BLaER1 treated with 17β-estradiol and CSF1 and Interleukin-3, amounts not matched to agents 10 nM and 100 nM (cell line): Measurements from ENCODE around the gene CYTH4.
A peak's percentile ranks its signal among the peaks of the same experiment; 100 is the strongest.

Source experiments
- H3K27ac ChIP-seq, 11 experiments: shearing (Covaris generic); formaldehyde crosslinking; 2 replicates each; pipeline ENCODE4 v1.8.1; 2022
- H3K27me3 ChIP-seq, 11 experiments: shearing (Covaris generic); formaldehyde crosslinking; 2 replicates each; pipeline ENCODE4 v1.8.1; 2022
- H3K36me3 ChIP-seq, 11 experiments: shearing (Covaris generic); formaldehyde crosslinking; 2 replicates each; pipeline ENCODE4 v1.8.1; 2022
- H3K4me1 ChIP-seq, 10 experiments: shearing (Covaris generic); formaldehyde crosslinking; 2 replicates each; pipeline ENCODE4 v1.8.1; 2022
- H3K4me2 ChIP-seq, 11 experiments: shearing (Covaris generic); formaldehyde crosslinking; 2 replicates each; pipeline ENCODE4 v1.8.1; 2022
- H3K4me3 ChIP-seq, 10 experiments: shearing (Covaris generic); formaldehyde crosslinking; 2 replicates each; pipeline ENCODE4 v1.8.1; 2022
- H3K9ac ChIP-seq, 11 experiments: shearing (Covaris generic); formaldehyde crosslinking; 2 replicates each; pipeline ENCODE4 v1.8.1; 2022
- H3K9me3 ChIP-seq, 11 experiments: shearing (Covaris generic); formaldehyde crosslinking; replicated peaks in 1 of 11; 2 replicates each; pipeline ENCODE4 v1.8.1; 2022
- H4K20me1 ChIP-seq, 11 experiments: shearing (Covaris generic); formaldehyde crosslinking; 2 replicates each; pipeline ENCODE4 v1.8.1; 2022
- Cebpa-rat ChIP-seq, 11 experiments: shearing (Covaris generic); IDR thresholded peaks; 2 replicates each; pipeline ENCODE4 v1.8.1; 2022

CYTH4 gene

GRCh38 chr22:37270928-37271650 lies 11.2 kb upstream of the CYTH4 start:
- peaks cover 44 to 98% (median 90%) of the 10 kb centered on the region in 10 experiments for H3K4me1 ChIP-seq
- H3K9ac ChIP-seq: peak overlapping the region in 6 of 11 experiments; percentile 5 to 55 (median 48); a peak in 9 of 22 replicates
- H3K27me3 ChIP-seq: no peaks in the 10 kb centered on the region
- H3K36me3 ChIP-seq: no peaks in the 10 kb centered on the region
- H3K4me2 ChIP-seq: peak overlapping the region in 9 of 11 experiments; percentile 15 to 99 (median 86); a peak in 17 of 22 replicates
- 0 out of 20 replicates have a peak overlapping the region, but pooled peaks of 1 of the 10 experiments have one; percentile 18 for H3K4me3 ChIP-seq
- peak overlapping the region in 8 of 11 experiments; percentile 21 to 89 (median 64); a peak in 14 of 22 replicates for H3K27ac ChIP-seq
- 0 out of 22 replicates have a peak, but pooled peaks of 1 of the 11 experiments have one; percentile 24 for TF ChIP-seq Cebpa-rat (IDR thresholded peaks at IDR 0.05)
- H4K20me1 ChIP-seq: no peaks in the 10 kb centered on the region
- H3K9me3 ChIP-seq: no peaks in the 10 kb centered on the region

GRCh38 chr22:37273126-37273845 lies 9.0 kb upstream of the CYTH4 start:
- H3K27me3 ChIP-seq: no peaks in the 10 kb centered on the region
- H3K36me3 ChIP-seq: no peaks in the 10 kb centered on the region
- H3K27ac ChIP-seq: peak overlapping the region in 10 of 11 experiments; percentile 0 to 89 (median 64); a peak in 17 of 22 replicates
- peak overlapping the region in 6 of 11 experiments; percentile 3 to 63 (median 41); a peak in 8 of 22 replicates for H3K9ac ChIP-seq
- peaks cover 46 to 100% (median 92%) of the 10 kb centered on the region in 10 experiments for H3K4me1 ChIP-seq
- H4K20me1 ChIP-seq: no peaks in the 10 kb centered on the region
- H3K9me3 ChIP-seq: no peaks in the 10 kb centered on the region
- TF ChIP-seq Cebpa-rat (IDR thresholded peaks at IDR 0.05): no peak
- H3K4me3 ChIP-seq: no peak overlapping the region
- peak overlapping the region in 9 of 11 experiments; percentile 75 to 99 (median 87); a peak in 17 of 22 replicates for H3K4me2 ChIP-seq

GRCh38 chr22:37273846-37274225 lies 8.5 kb upstream of the CYTH4 start:
- Histone ChIP-seq H3K4me2 (peak overlapping the region; percentile 75 to 99 (median 87)), H4K20me1 (no peaks in the 10 kb centered on the region), H3K9me3 (no peaks in the 10 kb centered on the region), H3K27ac (peak overlapping the region in 9 of 11 experiments; percentile 51 to 89 (median 67); a peak in 17 of 22 replicates), H3K27me3 (no peaks in the 10 kb centered on the region), H3K4me1 (peaks cover 51 to 100% (median 95%) of the 10 kb centered on the region in 10 experiments), H3K36me3 (no peaks in the 10 kb centered on the region), H3K9ac (peak overlapping the region in 6 of 11 experiments; percentile 24 to 63 (median 44); a peak in 7 of 22 replicates), H3K4me3 (no peak overlapping the region)
- no peak for TF ChIP-seq Cebpa-rat (IDR thresholded peaks at IDR 0.05)

- no peak for TF ChIP-seq Cebpa-rat (IDR thresholded peaks at IDR 0.05)
- Histone ChIP-seq H3K36me3 (no peaks in the 10 kb centered on the region), H4K20me1 (no peaks in the 10 kb centered on the region), H3K4me2 (peak overlapping the region; percentile 75 to 99 (median 87)), H3K9ac (peak overlapping the region in 10 of 11 experiments; percentile 8 to 74 (median 55); a peak in 16 of 22 replicates), H3K27me3 (no peaks in the 10 kb centered on the region), H3K27ac (peak overlapping the region in 9 of 11 experiments; percentile 51 to 89 (median 67); a peak in 18 of 22 replicates), H3K4me1 (peaks cover 57 to 100% (median 98%) of the 10 kb centered on the region in 10 experiments), H3K4me3 (0 out of 20 replicates have a peak overlapping the region, but pooled peaks of 1 of the 10 experiments have one; percentile 2), H3K9me3 (no peaks in the 10 kb centered on the region)
Observed at GRCh38 chr22:37274380-37274862, 7.9 kb upstream of the CYTH4 start.

GRCh38 chr22:37275134-37275533 lies 7.2 kb upstream of the CYTH4 start:
- H3K4me1 ChIP-seq: peaks cover 64 to 100% (median 98%) of the 10 kb centered on the region in 10 experiments
- H3K4me2 ChIP-seq: peak overlapping the region; percentile 75 to 99 (median 87)
- H4K20me1 ChIP-seq: no peaks in the 10 kb centered on the region
- H3K36me3 ChIP-seq: no peaks in the 10 kb centered on the region
- H3K9ac ChIP-seq: peak overlapping the region in 10 of 11 experiments; percentile 8 to 74 (median 55); a peak in 15 of 22 replicates
- no peak for TF ChIP-seq Cebpa-rat (IDR thresholded peaks at IDR 0.05)
- no peaks in the 10 kb centered on the region for H3K9me3 ChIP-seq
- H3K27ac ChIP-seq: peak overlapping the region in 10 of 11 experiments; percentile 4 to 89 (median 67); a peak in 18 of 22 replicates
- H3K4me3 ChIP-seq: no peak overlapping the region
- H3K27me3 ChIP-seq: no peaks in the 10 kb centered on the region

GRCh38 chr22:37275622-37276021 lies 6.7 kb upstream of the CYTH4 start:
- H3K9me3 ChIP-seq: peaks cover 0 to 2% (median 0%) of the 10 kb centered on the region in 11 experiments; a peak in 4 of 22 replicates
- no peaks in the 10 kb centered on the region for H4K20me1 ChIP-seq
- H3K4me3 ChIP-seq: no peak overlapping the region
- H3K9ac ChIP-seq: peak overlapping the region in 4 of 11 experiments; percentile 50 to 74 (median 66); a peak in 3 of 22 replicates
- peak overlapping the region; percentile 75 to 99 (median 87) for H3K4me2 ChIP-seq
- H3K27ac ChIP-seq: peak overlapping the region in 9 of 11 experiments; percentile 51 to 89 (median 67); a peak in 14 of 22 replicates
- peaks cover 69 to 100% (median 100%) of the 10 kb centered on the region in 10 experiments for H3K4me1 ChIP-seq
- no peaks in the 10 kb centered on the region for H3K27me3 ChIP-seq
- no peak for TF ChIP-seq Cebpa-rat (IDR thresholded peaks at IDR 0.05)
- H3K36me3 ChIP-seq: no peaks in the 10 kb centered on the region

- Histone ChIP-seq H3K27ac (peak overlapping the region in 6 of 11 experiments; percentile 1 to 90 (median 20); a peak in 4 of 22 replicates), H3K9me3 (peaks cover 0 to 6% (median 0%) of the 10 kb centered on the region in 11 experiments; a peak in 4 of 22 replicates), H3K4me3 (no peak overlapping the region), H3K4me2 (peak overlapping the region; percentile 73 to 99 (median 87); a peak in 20 of 22 replicates), H4K20me1 (no peaks in the 10 kb centered on the region), H3K27me3 (no peaks in the 10 kb centered on the region), H3K36me3 (no peaks in the 10 kb centered on the region), H3K9ac (no peak overlapping the region), H3K4me1 (peaks cover 81 to 100% (median 100%) of the 10 kb centered on the region in 10 experiments)
- TF ChIP-seq Cebpa-rat (IDR thresholded peaks at IDR 0.05): no peak
Observed at GRCh38 chr22:37276776-37277175, 5.5 kb upstream of the CYTH4 start.

- Histone ChIP-seq H3K4me3 (no peak overlapping the region), H3K36me3 (no peaks in the 10 kb centered on the region), H3K9ac (no peak overlapping the region), H4K20me1 (no peaks in the 10 kb centered on the region), H3K4me2 (peak overlapping the region; percentile 73 to 99 (median 87)), H3K27ac (peak overlapping the region in 5 of 11 experiments; percentile 1 to 92 (median 87); a peak in 5 of 22 replicates), H3K27me3 (no peaks in the 10 kb centered on the region), H3K4me1 (peaks cover 87 to 100% (median 98%) of the 10 kb centered on the region in 10 experiments), H3K9me3 (peaks cover 0 to 6% (median 0%) of the 10 kb centered on the region in 11 experiments; a peak in 4 of 22 replicates)
- no peak for TF ChIP-seq Cebpa-rat (IDR thresholded peaks at IDR 0.05)
Observed at GRCh38 chr22:37277384-37277783, 4.9 kb upstream of the CYTH4 start.
